AG04450 (cell line): ENCODE data around the gene IQCK. TPM values are rescaled to one million over a fixed set of nuclear protein-coding genes. Genes with fewer than 3 reads are reported as not detected.

Experiments used
- CTCF ChIA-PET: fragments of 300-600, 350-600 bp; formaldehyde crosslinking; extraction: SDS; loops from one replicate; lab custom pipeline; 2022; ENCODE audit warnings: antibody characterized with exemption, inconsistent platforms; lab: Charles Lee
- POLR2A ChIA-PET: fragments of 350-600 bp; formaldehyde crosslinking; extraction: SDS; loops from one replicate; lab custom pipeline; 2021; ENCODE audit warnings: antibody characterized with exemption, inconsistent platforms; lab: Yijun Ruan, JAX
- DNase-seq: peaks from one replicate; pipeline ENCODE4 v3.0.0-alpha.2; 2011; ENCODE audit warnings: low read depth, low spot score
- H3K27ac ChIP-seq: one replicate; pipeline ENCODE4 v1.5.1; 2012; ENCODE audit warnings: low read depth, low read length, control low read depth
- H3K27me3 ChIP-seq: one replicate; pipeline ENCODE4 v1.6.0; 2012; ENCODE audit warnings: low read length; ENCODE audit not compliant: control insufficient read depth, insufficient read depth
- H3K4me3 ChIP-seq: 2 replicates; pipeline ENCODE4 v1.5.1; 2011; ENCODE audit warnings: mild to moderate bottlenecking, low read depth, low read length, control low read depth
- H3K9me3 ChIP-seq: 2 replicates; pipeline ENCODE4 v1.5.1; 2012; ENCODE audit warnings: low read length; ENCODE audit not compliant: control insufficient read depth, insufficient read depth
- polyA plus RNA-seq: library from polyadenylated mRNA; depleted of rRNA; stranded (reverse); fragments of >200 nt; gene quantifications from 2 replicates; pipeline ENCODE4 v1.2.3, GENCODE V29; 2011
- TF ChIP-seq, protein P1 (sequence below): IDR thresholded peaks from 2 replicates; pipeline ENCODE4 v1.5.1; 2011; ENCODE audit warnings: low read depth, low read length, control low read depth, inconsistent platforms

The IQCK gene
- polyA plus RNA-seq, 1 experiment = 18.0 TPM

DNA sequence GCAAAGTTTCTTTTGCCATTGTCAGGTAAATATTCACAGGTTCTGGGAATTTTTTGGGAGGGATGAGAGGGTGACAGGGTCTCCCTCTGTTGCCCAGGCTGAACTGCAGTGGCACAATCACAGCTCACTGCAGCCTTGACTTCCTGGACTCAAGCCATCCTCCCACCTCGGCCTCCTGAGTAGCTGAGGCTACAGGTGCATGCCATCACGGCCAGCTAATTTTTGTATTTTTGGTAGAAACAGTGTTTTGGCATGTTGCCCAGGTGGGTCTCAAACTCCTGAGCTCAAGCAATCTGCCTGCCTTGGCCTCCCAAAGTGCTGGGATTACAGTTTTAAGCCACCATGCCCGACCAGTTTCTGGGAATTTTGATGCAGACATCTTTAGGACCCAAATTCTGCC is 53.0 kb downstream of the IQCK start:
- ChIA-PET POLR2A (no interaction called here), CTCF (interaction anchor here (1.0 kb wide), 1 partner anchor 170 kb away, joined by 3 read pairs; no protein-coding TSS in a partner anchor)
- no peak overlapping the region for H3K4me3 ChIP-seq
- H3K9me3 ChIP-seq = no peaks in the 10 kb centered on the region; the same call in 1 of the 2 replicates
- H3K27me3 ChIP-seq = no peaks in the 10 kb centered on the region
- DNase-seq = no peak
- H3K27ac ChIP-seq = no peak overlapping the region
- TF ChIP-seq, protein P1, sequence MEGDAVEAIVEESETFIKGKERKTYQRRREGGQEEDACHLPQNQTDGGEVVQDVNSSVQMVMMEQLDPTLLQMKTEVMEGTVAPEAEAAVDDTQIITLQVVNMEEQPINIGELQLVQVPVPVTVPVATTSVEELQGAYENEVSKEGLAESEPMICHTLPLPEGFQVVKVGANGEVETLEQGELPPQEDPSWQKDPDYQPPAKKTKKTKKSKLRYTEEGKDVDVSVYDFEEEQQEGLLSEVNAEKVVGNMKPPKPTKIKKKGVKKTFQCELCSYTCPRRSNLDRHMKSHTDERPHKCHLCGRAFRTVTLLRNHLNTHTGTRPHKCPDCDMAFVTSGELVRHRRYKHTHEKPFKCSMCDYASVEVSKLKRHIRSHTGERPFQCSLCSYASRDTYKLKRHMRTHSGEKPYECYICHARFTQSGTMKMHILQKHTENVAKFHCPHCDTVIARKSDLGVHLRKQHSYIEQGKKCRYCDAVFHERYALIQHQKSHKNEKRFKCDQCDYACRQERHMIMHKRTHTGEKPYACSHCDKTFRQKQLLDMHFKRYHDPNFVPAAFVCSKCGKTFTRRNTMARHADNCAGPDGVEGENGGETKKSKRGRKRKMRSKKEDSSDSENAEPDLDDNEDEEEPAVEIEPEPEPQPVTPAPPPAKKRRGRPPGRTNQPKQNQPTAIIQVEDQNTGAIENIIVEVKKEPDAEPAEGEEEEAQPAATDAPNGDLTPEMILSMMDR = no peak

DNA sequence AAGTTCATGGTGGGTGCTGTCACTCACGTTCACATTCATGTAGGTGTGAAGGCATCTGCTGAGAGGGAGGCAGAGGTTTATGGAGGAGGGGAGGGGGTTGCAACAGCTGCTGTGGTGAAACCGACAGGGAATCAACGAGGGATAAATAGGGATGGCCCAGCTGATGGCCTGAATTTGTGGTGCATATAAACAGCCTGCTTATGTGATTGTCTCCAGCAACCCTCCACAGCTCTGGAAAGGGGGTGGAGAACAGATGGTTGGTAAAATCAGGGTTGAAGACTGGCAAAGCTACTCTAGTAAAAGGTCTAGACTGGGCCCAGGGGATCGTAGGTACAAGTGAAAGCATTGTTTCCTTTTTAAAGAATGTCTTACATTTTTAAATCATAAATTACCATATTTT is 53.7 kb downstream of the IQCK start:
- no peak overlapping the region for H3K4me3 ChIP-seq
- no peaks in the 10 kb centered on the region; the same call in 1 of the 2 replicates for H3K9me3 ChIP-seq
- TF ChIP-seq, protein P1 = no peak
- CTCF ChIA-PET = interaction anchor here (1.0 kb wide), 1 partner anchor 170 kb away, joined by 3 read pairs; no protein-coding TSS in a partner anchor
- H3K27ac ChIP-seq = no peak overlapping the region
- no peak for DNase-seq
- POLR2A ChIA-PET = no interaction called here
- H3K27me3 ChIP-seq = no peaks in the 10 kb centered on the region

DNA sequence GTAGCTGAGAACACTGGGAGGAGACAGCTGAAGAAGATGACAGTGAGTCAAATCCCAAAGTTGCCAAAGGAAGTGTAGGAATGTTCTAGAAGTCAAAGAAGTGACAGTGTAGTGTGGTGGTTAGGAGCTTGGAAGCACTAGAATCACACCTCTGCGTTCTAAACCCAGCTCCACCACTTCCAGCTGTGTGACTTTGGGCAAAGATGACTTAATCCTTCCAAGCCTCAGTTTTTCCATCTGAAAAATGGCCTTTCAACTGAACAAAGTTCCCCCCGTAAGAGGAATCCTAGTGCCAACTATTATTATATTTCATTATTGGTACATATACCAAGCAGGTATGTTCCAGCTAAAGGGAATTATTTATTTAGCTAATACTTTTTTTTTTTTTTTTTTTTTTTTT is 56.0 kb downstream of the IQCK start:
- TF ChIP-seq, protein P1 = no peak
- POLR2A ChIA-PET = no interaction called here
- CTCF ChIA-PET = interaction anchor here (0.6 kb wide), 2 partner anchors 578 to 689 kb away, joined by 3 to 10 read pairs; no protein-coding TSS in a partner anchor

DNA sequence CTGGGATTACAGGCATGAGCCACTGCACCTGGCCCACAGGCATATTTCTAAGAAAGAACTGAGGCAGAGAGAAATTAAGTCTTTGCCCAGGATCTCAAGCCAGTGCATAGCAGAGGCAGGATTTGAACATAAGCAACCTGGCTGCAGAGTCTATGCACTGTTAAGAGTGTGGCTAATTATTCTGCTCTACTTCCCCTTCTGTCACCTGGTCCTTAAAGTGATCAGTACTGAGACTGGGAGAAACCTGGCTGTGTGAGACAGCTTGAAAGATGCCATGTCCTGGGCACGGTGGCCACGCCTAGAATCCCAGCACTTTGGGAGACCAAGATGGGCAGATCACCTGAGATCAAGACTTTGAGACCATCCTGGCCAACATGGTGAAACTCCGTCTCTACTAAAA is 58.1 kb downstream of the IQCK start:
- no peak for DNase-seq
- POLR2A ChIA-PET = no interaction called here
- H3K9me3 ChIP-seq = no peaks in the 10 kb centered on the region
- TF ChIP-seq, protein P1 = no peak
- no peaks in the 10 kb centered on the region for H3K27me3 ChIP-seq
- H3K4me3 ChIP-seq = no peak overlapping the region
- no peak overlapping the region for H3K27ac ChIP-seq
- CTCF ChIA-PET = no interaction called here

More for the DNA sequence above, 56.0 kb downstream of the IQCK start:
- Histone ChIP-seq H3K9me3 (no peaks in the 10 kb centered on the region), H3K4me3 (no peak overlapping the region), H3K27me3 (no peaks in the 10 kb centered on the region), H3K27ac (no peak overlapping the region)
- no peak for DNase-seq

DNA sequence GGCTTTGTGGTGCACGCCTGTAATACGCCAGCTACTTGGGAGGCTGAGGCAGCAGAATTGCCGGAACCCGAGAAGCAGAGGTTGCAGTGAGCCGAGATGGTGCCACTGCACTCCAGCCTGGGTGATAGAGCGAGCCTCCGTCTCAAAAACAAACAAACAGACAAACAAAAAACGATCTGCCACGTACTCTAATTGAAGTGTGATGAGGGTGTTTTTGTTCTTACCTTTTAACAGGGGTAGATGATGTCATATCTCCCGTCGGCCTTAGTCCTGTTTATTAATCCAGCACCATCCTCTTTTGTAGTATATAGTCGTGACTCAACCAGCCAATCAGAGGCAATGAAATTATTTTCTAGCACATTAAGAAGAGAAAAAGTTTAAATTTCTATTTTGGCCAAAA is 58.5 kb downstream of the IQCK start:
- CTCF ChIA-PET = no interaction called here
- POLR2A ChIA-PET = no interaction called here
- TF ChIP-seq, protein P1 = no peak
- DNase-seq = no peak
- Histone ChIP-seq H3K27ac (no peak overlapping the region), H3K4me3 (no peak overlapping the region), H3K27me3 (no peaks in the 10 kb centered on the region), H3K9me3 (no peaks in the 10 kb centered on the region)
